HG02759 (cell line): ENCODE data around the gene CARNS1.
A peak's percentile ranks its signal among the peaks of the same experiment; 100 is the strongest.
"Not testable (repeated sequence)": the region's sequence is repeated elsewhere in the genome, so short reads cannot be mapped to it uniquely, and the experiment has no call there.

ENCODE experiments used
- ATAC-seq: cut with Tn5 transposase; IDR thresholded peaks from one replicate; pipeline ENCODE4 v1.9.1; 2021; ENCODE audit warnings: mild to moderate bottlenecking, moderate library complexity; ENCODE audit not compliant: unreplicated experiment

Gene CARNS1

DNA sequence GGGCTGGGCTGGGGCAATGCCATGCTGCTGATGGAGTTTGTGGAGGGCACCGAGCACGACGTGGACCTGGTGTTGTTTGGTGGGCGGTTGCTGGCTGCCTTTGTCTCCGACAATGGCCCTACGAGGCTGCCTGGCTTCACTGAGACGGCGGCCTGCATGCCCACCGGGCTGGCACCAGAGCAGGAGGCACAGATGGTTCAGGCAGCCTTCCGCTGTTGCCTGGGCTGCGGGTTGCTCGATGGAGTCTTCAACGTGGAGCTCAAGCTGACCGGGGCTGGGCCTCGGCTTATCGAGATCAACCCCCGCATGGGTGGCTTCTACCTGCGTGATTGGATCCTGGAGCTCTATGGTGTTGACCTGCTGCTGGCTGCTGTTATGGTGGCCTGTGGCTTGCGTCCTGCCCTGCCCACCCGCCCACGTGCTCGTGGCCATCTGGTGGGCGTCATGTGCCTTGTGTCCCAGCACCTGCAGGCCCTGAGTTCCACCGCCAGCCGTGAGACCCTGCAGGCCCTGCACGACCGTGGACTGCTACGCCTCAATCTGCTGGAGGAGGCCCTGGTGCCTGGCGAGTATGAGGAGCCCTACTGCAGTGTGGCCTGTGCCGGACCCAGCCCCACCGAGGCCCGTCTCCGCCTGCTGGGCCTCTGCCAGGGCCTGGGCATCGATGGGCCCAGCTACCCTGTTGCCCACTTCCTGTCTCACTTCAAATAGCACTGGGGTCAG lies 8.6 kb downstream of the CARNS1 start:
- ATAC-seq, result no peak

DNA sequence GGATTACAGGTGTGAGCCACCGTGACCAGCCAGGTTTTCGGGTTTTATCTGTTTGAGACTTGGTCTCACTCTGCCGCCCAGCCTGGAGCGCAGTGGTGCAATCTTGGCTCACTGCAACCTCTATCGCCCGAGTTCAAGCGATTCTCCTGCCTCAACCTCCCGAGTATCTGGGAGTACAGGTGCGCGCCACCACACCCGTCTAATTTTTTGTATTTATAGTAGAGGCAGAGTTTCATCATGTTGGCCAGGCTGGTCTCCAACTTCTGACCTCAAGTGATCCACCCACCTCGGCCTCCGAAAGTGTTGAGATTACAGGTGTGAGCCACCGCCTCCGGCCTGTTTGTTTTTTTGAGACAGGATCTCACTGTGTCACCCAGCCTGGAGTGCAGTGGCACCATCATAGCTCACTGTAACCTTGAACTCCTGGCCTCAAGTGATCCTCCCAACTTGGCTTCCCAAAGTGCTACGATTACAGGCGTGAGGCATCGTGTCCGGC lies 11.9 kb downstream of the CARNS1 start:
- not testable (repeated sequence) for ATAC-seq

DNA sequence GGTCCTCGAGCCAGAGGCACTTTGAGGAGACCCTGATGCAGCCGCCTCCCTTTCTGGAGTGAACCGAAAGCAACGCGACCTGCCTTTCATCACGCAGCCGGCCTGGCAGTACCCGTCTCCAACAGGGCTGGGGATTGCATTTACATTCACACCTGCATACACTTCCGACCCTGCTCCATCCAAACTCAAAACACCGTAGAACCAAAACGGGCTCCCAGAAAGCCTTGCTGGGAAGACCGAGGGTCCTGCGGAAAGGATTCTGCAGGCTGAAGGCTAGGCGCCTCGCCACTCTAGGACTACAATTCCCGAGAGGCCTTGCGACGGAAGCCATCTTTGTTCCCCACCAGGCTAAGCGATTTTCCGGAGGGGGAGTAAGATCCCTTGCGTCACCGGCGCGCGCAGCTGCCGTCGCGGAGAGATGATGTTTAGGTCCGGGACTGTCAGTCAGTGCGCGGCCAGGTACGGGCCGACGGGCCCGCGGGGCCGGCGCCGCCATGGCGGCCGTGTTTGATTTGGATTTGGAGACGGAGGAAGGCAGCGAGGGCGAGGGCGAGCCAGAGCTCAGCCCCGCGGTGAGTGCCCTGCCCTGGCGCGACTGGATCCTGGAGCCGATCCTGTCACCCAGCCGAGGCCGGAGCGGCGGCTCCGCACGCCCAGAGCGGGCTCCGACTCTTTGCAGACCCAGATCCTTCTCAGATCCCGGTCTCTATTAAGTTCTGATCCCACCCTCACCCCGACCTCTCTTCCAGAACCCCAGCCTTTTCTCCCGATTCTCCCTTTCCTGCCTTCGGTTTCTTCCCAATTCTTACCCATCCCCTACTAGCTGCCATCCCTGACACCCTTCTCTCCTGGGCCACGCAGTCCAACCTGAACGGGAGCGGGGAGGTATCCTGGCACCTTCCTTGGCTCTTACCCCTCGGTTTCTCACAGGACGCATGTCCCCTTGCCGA lies 12.8 kb downstream of the CARNS1 start, which contains the start of gene RPS6KB2:
RPS6KB2 (plus strand) TSS at position 443 of the 950 bp plus-strand sequence; CDS start at position 495, 52 bp downstream.
- peak; percentile 84 for ATAC-seq

DNA sequence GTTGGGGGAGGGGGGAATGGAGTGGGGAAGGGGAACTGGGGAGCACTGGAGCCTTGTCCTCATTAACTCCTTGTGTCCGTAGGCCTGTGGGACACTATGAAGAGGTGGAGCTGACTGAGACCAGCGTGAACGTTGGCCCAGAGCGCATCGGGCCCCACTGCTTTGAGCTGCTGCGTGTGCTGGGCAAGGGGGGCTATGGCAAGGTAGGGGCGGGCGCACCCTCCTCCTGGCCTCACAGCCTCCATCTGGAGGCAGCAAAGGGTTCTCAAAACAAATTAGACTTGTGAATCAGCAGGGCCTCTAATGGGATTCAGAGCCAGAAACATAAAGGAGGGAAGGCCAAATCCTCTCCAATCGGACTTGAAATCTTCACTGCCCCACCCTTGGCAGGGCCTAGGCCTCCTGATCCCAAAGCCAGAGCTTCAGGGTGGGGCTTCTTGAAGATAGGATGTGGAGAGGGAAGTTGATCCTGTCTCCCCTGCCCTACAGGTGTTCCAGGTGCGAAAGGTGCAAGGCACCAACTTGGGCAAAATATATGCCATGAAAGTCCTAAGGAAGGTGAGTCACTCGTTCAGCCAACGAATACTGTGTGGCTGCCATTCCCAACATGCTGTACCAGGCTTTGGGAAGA lies 13.7 kb downstream of the CARNS1 start:
- no peak for ATAC-seq

DNA sequence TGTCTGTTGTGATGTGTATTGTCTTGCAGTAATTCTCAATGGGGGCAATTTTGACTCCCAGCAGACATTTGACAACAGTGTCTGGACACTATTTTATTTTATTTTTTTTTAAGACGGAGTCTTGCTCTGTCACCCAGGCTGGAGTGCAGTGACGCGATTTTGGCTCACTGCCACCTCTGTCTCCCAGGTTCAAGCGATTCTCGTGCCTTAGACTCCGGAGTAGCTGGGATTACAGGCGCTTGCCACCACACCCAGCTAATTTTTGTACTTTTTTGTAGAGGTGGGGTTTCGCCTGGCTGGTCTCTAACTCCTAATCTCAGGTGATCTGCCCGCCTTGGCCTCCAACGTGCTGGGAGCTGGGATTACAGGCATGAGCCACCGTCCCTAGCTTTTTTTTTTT lies 14.2 kb downstream of the CARNS1 start:
- ATAC-seq, result no peak

DNA sequence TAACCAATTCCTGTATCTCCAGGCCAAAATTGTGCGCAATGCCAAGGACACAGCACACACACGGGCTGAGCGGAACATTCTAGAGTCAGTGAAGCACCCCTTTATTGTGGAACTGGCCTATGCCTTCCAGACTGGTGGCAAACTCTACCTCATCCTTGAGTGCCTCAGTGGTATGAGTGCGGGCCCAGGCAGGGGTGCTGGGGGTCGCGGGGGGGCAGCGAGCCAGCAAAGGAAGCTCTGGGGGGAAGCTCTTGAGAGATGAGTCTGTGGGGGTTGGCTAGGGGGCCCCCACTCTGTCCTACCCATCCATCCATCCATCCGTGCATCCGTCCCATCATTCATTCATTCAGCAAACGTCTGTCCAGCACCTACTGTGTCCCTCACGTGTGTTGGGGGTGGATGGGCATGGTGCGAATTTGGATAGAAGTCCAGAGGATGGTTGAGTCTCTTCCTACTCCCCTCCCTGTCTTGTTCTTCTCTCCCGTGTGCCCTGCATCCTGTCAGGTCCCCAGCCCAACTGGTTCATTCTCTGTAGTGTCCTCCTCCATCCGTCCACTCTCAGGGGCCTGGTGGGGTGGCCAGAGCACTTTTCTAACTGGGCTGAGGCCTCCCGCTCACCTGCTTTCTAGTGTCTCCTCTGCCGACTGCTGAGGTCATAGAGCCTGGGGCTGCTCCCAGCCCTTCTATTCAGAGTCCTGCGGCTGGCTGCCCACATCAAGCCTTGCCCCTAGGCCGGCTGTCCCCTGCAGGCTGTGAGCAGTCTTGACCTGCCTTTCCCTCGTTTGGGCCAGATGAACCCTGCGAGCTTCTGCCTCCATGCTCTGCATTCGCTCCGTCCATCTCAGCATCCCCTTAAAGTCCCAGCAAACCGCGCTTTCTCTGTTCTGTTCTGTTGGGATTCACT lies 16.1 kb downstream of the CARNS1 start:
- ATAC-seq, result no peak

DNA sequence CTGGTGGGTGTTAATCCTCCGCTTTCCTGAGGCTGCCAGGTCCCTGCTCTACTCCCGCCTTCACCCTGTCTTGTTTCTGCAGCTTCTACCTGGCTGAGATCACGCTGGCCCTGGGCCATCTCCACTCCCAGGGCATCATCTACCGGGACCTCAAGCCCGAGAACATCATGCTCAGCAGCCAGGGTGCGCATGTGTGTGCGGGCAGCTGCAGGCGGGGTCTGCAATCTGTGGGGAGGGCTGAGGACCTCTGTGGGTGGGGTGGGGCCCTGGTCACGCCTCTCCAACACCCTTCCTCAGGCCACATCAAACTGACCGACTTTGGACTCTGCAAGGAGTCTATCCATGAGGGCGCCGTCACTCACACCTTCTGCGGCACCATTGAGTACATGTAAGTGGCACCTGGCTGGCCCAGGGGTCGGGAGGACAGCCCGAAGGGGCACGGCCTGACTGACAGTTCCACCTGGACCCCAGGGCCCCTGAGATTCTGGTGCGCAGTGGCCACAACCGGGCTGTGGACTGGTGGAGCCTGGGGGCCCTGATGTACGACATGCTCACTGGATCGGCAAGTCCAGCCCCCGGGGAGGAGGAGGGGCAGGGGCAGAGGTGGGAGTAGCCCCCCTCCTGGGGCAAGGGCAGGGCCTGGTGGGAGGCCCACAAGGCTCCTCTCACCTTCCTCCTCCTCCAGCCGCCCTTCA lies 17.3 kb downstream of the CARNS1 start:
- ATAC-seq, result no peak

DNA sequence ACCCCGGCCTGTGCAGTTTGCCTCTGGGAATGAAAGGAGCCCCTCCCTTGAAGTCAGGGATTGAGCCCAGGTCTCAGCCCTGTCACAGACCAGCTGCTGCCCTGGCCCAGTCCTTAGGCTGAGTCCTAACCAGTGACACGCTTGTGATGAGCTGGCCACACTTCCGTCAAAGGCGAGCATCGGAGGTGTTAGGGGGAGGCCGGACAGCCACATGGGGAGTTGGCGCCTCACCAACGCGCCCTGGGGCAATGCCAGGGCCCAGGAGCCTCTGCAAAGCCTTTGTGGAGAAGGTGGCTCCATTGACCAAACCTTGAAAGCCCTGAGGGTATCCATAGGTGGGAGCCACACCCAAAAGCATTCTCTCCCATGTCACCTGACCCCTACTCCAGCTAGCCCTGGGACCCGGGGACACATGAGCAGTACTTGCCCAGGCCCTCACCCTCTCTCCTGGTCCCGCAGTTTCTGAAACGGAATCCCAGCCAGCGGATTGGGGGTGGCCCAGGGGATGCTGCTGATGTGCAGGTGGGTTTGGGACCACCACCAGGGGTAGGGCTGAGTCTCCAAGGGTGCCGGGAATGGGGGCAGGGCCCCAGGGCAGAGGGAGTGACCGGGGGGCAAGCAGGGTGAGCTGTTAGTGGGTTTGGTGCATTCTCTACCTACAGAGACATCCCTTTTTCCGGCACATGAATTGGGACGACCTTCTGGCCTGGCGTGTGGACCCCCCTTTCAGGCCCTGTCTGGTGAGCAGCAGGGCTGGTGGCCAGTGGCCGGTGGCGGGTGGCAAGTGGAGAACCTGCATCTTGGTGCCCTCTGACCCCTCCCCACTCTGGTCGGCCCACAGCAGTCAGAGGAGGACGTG lies 18.3 kb downstream of the CARNS1 start:
- ATAC-seq, result no peak

DNA sequence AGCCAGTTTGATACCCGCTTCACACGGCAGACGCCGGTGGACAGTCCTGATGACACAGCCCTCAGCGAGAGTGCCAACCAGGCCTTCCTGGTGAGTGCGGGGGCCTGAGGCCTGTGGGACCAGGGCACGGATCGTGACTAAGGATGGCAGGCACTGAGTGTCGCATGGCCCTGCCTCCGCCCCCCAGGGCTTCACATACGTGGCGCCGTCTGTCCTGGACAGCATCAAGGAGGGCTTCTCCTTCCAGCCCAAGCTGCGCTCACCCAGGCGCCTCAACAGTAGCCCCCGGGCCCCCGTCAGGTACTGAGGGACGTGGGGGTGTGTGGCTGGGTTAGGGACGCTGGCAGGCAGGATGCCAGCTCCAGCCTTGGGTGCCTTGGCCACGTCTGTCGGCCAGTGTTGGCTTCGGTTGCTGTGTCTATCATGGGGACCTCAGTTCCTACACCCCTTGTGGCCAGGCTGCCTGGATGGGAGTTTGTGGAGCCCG lies 19.0 kb downstream of the CARNS1 start:
- ATAC-seq, result no peak

DNA sequence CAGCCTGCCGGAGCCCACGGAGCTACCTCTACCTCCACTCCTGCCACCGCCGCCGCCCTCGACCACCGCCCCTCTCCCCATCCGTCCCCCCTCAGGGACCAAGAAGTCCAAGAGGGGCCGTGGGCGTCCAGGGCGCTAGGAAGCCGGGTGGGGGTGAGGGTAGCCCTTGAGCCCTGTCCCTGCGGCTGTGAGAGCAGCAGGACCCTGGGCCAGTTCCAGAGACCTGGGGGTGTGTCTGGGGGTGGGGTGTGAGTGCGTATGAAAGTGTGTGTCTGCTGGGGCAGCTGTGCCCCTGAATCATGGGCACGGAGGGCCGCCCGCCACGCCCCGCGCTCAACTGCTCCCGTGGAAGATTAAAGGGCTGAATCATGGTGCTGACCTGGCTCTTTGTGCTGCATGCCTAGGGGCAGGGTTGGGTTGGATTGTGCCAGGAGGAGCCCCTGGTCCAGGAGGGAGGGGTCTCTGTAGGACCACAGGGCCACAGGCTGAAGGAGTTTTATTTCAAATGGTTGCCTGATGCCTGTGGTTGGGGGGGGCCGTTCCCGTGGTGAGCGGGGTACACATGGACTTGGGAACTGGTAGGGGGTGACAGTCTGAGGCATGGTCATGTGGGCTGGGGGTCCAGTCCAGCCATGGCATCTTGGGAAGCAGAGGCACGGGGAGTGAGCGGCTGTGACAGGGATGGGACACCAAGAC lies 19.7 kb downstream of the CARNS1 start:
- no peak for ATAC-seq

DNA sequence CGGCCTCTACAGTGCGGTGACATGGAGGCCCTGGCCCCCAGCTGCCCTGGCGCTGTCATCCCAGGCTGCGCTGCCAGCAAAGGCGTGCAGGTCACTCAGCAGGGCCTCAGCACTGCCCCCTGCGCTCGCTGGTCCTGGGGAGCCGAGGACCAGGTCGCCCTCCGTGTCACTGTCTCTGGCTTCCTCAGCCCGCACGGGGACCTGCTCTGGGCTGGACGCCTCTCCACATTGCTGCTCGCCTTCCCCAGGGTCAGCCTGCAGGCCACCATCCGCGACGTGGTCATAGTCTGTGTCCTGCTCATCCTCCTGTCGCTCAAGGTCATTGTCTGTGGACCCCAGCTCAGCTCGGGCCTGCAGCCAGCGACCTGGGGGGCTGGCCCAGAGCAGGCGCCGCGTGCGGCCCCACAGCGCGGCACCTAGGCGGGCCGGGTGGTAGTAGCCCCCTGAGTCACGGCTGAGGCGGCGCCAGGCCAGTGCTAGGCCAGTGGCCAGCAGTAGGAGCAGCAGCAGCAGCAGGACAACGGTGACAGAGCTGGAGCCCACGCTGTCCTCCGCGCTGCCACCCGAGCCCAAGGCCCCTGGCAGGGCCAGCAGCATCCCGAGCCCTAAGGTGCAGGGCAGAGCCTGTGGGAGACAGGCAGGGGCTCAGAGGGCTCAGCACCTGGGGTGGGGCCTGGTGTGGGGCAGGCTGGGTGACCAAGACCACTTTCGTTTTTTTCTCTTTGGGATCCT lies 20.4 kb downstream of the CARNS1 start:
- no peak for ATAC-seq

DNA sequence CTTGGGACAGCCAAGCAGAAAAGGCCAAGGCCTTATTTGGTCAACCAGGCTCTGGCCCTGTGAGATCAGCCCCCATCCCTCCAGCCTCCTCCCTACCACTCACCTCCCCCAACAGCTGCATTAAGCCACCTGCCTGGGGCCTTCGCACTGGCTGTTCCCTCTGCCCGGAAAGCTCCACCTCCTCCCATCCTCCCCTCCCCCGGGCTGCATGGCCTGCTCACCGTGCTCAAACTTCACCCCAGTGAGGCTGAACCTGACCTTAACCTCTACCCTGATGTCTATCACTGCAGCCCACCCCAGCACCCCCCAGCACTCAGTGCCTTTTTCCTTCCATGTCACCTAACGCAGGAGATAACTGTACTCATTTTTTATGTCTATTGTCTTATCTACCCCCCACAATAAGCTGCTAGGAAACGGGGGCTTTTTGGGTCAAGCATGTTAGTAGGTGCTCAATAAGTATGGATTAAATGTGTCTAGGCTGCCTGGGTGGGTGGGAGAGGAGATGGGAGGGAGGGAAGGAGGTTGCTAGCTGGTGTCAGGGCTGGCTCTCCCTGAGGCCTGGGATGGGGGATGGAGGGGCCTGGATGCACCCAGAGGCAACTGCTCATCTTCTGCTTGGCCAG lies 21.1 kb downstream of the CARNS1 start:
- ATAC-seq, result peak; percentile 42

DNA sequence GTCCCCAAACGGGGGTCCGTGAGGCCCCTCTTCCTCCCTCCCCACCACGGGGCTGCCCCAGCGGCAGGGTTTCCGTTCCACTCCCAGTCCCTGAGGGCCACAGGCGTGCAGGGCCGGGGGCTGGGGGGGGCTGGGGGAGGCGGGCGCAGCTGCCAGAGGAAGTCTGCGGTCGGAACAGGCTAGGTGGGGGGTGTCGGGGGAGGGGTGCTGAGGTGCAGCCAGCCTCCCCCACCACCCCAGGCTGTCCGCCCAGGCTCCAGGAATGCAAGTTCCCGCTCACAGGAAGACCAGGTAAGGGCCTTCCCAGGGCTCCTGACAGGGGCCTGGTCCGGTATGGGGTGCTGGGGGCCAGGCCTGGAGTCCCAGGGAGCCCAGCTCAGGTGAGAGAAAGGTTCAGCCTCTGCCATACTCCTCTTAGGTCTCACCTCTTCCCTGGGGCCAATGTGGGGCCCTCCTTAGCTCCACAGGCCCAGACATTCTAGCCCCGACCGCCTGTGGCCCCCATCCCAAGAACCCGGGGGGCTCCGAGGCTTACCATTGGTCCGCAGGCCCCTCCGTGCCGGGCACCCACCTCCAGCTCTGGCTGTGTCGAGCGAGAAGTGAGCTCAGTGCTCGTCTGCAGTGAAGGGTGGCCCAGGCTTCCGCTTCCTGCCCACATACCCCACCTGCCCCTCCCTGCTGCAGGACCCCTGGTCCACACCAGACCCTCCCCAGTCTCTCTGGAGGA lies 21.8 kb downstream of the CARNS1 start, which contains the start of gene PTPRCAP:
PTPRCAP (minus strand) TSS at position 601 of the 727 bp plus-strand sequence; CDS start at position 538, 63 bp downstream.
- peak; percentile 31 for ATAC-seq

DNA sequence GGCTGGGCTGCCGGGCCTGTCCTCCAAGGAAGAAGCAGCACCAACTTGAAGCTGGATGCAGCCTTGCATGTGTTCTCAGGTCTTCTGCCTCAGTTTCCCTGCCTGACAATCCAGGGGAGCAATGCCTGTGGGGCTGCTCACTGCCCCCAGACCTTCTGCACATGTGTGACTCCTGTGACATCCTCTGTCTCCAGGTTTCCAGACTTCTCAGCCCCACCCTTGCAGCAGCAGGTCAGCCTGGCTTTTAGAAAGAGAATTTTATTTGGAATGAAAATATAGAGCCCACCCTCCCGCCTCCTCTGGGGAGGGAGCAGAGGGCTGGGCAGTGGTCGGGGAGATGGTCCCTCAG lies 22.3 kb downstream of the CARNS1 start:
- no peak for ATAC-seq

DNA sequence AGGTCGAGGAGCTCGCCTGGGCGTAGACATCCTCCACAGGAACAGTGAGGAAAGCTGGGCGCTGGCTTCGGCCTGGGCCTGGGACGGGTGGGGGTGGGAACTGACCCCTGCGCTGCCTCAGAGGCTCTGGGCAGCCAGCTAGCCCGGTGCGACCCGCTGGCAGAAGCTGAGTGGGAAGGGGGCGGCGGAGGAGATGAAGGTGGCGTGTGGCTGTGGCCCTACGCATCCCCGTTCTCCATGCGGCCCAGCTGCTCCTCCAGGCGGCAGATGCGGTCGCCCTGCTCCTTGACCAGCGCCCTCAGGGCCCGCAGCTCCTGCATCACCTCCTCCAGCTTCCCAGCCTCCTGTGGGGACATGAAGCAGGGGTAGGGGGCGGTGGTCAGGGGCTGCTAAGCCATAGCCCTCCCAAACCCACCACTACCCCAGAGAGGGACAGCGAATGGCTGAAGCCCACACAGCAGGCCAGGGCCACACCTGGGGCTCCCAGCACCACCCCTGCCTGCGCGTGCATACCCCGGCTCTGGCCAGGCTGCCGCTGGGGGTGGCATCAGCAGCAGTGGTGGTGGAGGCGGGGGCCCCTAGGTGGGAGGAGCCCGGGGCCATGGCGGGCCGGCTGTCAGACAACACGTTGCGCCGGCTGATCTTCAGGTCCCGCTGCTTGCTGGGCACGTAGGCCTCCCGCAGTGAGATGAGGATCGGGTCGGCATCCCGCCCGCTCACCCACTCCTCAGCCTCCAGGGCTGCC lies 22.9 kb downstream of the CARNS1 start:
- no peak for ATAC-seq
